Measurements from ENCODE around the gene GOLGA6B.
"Not testable (repeated sequence)": the region's sequence is repeated elsewhere in the genome, so short reads cannot be mapped to it uniquely, and the experiment has no call there.

The GOLGA6B gene

DNA sequence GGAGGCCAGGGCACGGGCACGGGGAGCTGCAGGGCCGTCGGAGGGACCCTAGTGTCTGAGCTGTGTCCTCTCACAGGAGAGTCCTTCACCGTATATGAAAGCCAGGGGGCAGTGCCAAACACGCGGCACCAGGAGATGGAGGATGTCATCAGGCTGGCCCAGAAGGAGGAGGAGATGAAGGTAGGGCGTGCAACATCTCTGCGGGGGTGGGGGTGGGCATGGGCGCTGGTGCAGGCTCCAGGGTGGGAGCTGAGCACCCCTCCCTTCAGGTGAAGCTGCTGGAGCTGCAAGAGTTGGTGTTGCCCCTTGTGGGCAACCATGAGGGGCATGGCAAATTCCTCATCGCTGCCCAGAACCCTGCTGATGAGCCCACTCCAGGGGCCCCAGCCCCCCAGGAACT is 11.2 kb downstream of the GOLGA6B start:
- not testable (repeated sequence) for DNase-seq

DNA sequence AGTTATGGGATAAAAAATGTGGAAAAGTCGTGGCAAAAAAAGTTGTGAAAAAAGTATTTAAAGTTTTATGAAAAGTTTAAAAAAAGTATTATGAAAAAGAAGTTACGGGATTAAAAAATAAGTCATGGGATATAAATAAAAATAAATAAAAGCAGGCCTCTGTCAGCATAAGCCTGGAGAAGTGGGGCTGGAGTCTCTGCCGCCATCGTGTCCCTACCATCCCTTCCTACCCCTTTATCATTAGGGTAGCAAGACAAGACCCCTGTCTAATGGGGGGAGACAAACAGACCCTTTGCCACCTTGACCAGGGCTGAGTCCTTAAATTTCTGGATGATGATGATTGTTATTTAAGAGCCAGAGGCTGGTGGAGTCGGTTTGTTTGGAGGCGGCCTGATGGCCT is 15.3 kb downstream of the GOLGA6B start:
- not testable (repeated sequence) for DNase-seq

DNA sequence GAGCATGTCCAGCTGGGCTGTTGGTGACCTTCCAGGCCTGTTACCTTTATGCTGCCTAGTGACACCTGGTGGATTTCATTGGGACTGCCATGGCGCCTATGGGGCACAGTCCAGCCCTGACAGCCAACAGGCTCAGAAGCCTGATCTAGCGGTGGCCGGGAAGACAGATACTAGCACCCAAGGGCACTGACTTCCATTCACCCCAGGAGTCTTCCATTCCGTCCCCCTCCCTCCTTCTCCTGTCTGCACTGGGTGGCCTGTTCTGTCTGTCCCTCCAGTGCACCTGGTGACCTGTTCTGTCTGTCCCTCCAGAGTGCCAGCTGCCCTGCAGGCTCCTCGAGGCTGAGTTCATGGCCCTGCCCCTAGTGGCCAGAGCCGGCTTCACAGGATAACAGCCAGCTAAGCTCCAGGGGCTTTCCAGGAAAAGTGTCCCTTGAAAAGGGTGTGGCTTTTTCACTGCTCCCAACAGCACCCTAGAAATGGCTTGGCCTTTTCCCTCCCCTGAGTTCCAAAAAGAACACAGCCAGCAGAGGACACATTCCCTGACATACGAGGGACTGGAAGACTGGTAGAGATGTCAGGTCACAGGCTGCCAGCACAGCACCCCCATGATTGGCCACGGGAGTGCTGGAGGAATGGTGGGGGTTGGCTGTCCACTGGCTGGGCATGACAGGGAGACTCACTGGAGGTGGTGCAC is 16.3 kb downstream of the GOLGA6B start:
- DNase-seq = not testable (repeated sequence)

DNA sequence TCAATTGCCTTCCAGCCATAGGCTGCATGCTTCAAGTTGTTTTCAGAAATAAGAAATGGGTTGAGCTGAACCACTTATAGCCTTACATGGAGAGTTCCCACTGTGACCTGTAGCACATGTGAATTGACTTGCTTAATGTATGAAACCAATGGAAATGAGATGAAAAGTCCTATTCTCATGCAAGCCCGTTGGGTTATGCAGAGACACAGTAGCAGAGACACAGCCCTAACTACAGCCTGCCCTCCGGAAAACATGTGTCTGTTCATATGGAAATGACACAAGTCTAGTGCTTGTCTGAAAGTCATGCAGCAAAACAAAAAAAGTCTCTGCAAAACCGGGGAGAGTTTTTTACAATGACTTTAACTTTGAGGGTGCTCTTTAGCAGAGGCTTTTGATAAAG is 17.0 kb downstream of the GOLGA6B start:
- DNase-seq = no peak

DNA sequence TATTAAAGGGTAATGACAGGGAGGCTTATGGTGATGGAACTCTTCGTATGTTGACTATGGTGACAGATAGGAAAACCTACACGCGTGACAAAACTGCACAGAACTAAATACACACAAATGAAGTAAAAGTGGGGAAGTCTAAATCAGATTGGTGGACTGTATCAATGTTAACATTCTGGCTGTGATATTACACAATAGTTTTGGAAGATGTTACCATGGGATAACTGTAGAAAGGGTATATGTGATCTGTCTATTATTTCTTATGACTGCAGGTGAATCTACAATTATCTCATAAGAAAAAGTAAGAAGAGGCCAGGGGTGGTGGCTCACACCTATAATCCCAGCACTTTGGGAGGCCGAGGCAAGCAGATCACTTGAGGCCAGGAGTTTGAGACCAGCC is 22.3 kb downstream of the GOLGA6B start:
- DNase-seq = no peak

DNA sequence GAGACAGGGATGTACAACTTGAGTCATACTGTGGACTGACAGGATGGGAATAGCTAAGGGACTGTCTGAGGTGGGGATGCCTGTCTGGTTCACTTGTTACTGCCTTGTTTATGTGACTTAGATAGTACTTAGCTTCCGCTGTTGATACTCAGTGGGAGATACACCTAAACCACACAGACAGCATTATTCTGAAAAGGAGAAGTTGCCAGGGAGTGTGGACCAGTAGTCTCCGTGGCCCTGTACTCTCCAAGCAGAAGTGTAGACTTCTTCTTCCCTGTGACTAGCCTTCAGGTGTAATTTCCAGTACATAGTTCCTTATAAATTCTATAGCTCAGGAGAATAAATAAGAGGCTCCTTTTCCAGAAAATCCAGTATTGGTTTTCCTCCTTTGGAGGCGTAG is 26.4 kb downstream of the GOLGA6B start:
- DNase-seq = no peak

DNA sequence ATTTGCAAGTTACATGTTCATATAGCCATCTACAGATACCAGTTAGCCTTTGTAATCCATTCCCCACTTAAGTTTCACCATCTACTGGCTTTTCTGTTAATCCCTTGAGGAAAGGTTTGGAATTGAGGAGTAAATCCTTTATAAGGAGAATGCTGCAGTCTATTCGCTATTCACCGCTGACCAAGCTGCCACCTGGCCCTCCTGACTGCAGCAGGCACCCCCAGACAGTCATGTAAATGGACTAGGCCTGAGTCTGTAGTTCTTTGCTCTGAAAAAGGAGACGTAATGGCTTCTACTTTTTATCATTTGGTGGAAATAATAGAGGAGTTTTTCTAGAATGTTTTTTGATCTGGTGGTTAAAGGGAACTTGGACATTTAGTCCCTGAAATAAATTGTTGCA is 28.3 kb downstream of the GOLGA6B start:
- no peak for DNase-seq

DNA sequence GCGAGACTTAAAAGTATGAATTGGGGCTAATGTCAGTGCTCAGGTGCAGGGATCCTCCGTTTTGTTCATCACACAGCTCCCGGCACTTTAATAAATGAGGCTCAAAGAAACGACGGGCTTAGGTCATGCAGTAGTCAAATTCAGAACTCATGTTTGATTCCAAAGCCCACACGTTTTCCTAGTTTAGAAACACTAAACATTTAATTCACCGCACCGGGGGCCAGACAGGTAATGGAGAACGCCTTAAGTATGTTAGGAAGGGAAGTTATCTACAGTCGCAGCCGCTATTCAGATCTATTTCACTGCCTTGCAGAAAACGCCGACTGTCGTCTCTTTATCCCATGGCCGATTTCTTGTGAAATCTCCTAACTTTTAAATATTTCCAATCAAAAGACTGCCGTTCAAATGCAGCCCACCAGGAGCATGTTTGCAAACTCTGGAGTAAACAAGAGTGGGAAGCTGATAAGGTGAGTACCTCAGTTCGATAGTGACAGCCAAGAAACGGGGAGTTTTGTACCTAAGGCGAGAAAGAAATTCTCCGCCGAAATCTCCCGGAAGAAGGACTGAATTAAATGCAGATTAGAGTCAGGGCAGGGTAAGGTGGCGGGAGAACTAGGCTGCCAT is 30.9 kb downstream of the GOLGA6B start:
- DNase-seq = no peak

DNA sequence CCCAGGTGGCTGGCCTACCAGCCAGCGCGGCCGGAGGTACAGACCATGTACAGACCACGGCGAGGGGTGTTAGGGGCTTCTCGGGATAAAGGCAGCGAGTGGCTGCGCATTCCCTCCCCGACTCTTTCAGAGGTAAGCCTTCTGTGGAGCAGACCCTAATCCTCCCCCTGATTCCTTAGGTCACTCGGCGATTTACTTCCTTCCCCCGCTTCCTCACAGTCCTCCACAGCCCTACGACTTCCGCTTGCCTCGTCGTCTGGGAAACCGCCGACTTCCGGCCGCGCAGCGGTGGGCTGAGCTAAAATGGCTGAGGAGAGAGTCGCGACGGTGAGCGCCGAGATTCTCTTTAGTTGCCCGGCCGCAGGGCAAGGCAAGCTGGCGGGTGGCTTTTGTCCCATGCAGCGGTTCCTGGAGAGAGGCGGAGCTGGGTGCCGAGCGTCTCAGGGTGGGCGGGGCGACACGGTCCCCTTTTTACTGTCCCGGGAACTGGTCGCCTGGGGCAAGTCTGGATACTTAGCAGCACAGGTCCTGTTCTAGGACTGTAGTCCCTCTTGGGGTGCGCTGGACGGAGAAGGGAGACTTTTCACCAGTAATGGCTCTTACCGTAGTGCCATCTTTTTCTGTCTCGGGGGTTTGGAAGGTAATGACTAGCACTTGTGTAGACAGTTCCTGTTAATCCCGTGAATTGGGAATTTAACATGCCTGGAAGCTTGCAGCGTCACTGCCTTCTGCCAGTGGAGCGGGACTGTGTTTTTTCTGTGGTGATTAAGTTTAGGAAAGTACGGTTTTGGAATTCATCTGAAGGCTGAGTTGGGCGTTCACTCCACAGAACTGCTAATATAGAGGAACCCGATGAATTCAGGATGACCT is 31.7 kb downstream of the GOLGA6B start, which contains the start of the genes BBS4 and HIGD2B:
BBS4 (plus strand) TSS at position 283 of the 870 bp plus-strand sequence; CDS start at position 304, 21 bp downstream.
HIGD2B (minus strand) TSS at position 258 of the 870 bp plus-strand sequence. CDS start 9,808 bp downstream, outside the sequence.
- no peak for DNase-seq

DNA sequence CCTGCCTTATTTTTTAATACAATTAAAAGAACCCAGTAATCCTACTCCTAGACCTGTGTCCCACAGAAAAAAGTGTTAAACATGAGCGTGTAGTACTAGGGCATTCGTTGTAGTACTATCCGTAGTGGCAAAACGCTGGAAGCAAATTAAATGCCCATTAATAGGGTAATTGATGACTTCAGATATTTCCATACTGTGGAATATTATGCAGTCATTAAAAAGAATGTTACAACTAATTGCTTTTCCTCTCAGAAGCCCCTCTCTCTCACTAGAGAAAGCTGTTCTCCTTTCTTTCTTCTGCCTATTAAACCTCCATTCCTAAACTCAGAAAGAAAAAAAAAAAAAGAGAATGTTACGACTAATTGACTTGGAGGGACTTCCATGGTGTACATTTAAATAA is 34.2 kb downstream of the GOLGA6B start:
- DNase-seq = no peak

DNA sequence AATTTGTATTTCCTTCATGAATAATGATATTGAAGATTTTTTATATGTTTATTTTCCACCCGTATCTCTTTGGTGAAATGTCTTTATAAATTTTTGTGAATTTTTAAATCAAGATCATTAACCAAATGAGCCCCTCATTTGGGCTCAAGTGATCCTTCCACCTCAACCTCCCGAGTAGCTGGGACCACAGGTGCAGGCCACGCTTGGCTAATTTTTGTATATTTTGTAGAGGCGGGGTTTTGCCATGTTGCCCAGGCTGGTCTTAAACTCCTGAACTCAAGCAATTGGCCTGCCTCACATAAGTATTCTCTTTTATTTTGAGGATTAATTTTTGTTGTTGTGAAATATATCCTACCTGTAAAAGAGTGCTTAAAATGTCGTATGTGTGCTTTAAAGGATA is 36.4 kb downstream of the GOLGA6B start:
- no peak for DNase-seq

DNA sequence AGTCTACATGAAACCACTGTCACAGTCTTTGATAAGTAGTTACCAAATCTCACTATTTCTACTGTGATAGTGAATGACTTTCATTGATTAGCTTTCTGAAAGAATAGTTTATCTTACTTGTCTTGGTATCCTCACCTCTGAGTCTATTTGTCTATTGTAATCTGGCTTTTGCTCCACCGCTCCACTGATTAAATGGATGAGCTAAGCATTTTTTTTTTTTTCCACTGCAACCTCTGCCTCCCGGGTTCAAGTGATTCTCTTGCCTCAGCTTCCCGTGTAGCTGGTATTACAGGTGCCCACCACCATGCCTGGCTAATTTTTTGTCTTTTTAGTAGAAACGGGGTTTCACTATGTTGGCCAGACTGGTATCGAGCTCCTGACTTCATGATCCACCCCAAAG is 44.4 kb downstream of the GOLGA6B start:
- DNase-seq = no peak

DNA sequence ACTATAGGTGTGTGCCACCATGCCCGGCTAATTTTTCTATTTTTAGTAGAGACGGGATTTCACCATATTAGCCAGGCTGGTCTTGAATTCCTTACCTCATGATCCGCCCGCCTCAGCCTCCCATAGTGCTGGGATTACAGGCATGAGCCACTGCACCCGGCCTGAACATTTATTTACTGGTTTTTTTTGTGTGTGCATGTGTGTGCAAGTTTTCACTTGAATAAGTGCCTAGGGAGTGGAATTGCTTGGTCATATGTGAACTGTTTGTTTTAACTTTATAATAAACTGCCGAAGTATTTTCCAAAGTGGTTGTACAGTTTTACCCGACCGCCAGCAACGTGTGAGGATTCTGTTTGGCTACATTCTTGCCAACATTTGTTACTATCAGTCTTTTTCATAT is 45.6 kb downstream of the GOLGA6B start:
- no peak for DNase-seq

DNA sequence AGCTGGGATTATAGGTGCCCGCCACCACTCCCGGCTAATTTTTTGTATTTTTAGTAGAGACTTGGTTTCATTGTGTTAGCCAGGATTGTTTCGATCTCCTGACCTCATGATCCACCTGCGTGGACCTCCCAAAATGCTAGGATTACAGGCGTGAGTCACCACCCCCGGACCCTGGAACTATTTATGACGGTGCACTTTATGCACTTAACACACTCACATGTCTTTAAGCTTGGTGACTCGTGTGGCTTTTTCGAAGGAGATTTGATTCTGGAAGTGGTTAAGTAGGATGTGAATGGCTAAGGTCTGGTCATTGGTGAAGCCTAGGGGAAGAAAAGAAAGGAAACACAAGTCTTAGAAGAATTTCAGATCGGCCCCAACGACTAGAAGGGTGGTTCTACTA is 51.8 kb downstream of the GOLGA6B start:
- DNase-seq = no peak

DNA sequence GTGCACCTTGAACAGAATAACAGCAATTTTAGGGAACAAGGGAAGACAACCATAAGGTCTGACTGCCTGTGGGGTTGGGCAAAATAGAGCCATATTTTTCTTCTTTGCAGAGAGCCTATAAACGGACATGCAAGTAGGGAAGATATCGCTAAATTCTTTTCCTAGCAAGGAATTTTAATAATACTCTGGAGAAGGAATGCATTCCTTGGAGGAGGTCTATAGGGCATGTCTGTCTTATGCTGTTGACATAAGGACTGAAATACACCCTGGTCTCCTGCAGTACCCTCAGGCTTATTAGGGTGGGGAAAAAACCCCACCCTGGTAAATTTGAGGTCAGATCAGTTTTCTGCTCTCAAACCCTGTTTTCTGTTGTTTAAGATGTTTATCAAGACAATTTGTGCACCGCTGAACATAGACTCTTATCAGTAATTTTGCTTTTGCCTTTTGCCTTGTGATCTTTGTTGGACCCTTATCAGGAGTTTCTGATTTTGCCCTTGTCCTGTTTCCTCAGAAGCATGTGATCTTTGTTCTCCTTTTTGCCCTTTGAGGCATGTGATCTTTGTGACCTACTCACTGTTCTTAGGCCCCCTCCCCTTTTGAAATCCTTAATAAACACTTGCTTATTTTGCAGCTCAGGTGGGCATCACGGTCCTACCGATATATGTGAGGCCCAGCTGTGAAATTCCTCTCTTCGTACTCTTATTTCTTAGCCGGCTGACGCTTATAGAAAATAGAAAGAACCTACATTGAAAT is 54.2 kb downstream of the GOLGA6B start:
- not testable (repeated sequence) for DNase-seq
